ENCODE results near the gene SLC4A5.

- no peak for TF ChIP-seq POLR2A (IDR thresholded peaks at IDR 0.05)
- TF ChIP-seq, protein P1, sequence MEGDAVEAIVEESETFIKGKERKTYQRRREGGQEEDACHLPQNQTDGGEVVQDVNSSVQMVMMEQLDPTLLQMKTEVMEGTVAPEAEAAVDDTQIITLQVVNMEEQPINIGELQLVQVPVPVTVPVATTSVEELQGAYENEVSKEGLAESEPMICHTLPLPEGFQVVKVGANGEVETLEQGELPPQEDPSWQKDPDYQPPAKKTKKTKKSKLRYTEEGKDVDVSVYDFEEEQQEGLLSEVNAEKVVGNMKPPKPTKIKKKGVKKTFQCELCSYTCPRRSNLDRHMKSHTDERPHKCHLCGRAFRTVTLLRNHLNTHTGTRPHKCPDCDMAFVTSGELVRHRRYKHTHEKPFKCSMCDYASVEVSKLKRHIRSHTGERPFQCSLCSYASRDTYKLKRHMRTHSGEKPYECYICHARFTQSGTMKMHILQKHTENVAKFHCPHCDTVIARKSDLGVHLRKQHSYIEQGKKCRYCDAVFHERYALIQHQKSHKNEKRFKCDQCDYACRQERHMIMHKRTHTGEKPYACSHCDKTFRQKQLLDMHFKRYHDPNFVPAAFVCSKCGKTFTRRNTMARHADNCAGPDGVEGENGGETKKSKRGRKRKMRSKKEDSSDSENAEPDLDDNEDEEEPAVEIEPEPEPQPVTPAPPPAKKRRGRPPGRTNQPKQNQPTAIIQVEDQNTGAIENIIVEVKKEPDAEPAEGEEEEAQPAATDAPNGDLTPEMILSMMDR (IDR thresholded peaks at IDR 0.05 in 8 of 11, conservative IDR thresholded peaks at IDR 0.05 in 3 of 11) = no peak
Measured at GRCh38 chr2:74333896-74334586, 9.2 kb downstream of the SLC4A5 start.
